RWPE1 (cell line): ENCODE data around the gene SLC6A9.

ENCODE experiments used
- CTCF ChIA-PET: fragments of 350-600 bp; sonication (Branson Sonifier 250); formaldehyde crosslinking; extraction: SDS; loops from one replicate; lab custom pipeline; 2021; lab: Yijun Ruan, JAX
- POLR2A ChIA-PET: fragments of 400-600 bp; formaldehyde crosslinking; extraction: SDS; loops from one replicate; lab custom pipeline; 2020; ENCODE audit warnings: antibody characterized with exemption; ENCODE audit not compliant: low non-redundant PET; lab: Yijun Ruan, JAX
- DNase-seq: peaks from one replicate; pipeline ENCODE4 v3.0.0; 2012; ENCODE audit warnings: low spot score
- H3K27ac ChIP-seq: fragments of 450-650 bp; 2 replicates; pipeline ENCODE4 v1.5.1; 2017
- CTCF ChIP-seq: fragments of 450-650 bp; conservative IDR thresholded peaks from 2 replicates; pipeline ENCODE4 v1.5.1; 2017; ENCODE audit warnings: low read depth, mild to moderate bottlenecking

SLC6A9 gene

GRCh38 chr1:44073528-44073927 lies 42.3 kb upstream of the SLC6A9 start:
- H3K27ac ChIP-seq: no peak overlapping the region
- POLR2A ChIA-PET: interaction anchor here (0.6 kb wide), 1 partner anchor 11 kb away, joined by 3 read pairs; no protein-coding TSS in a partner anchor

GRCh38 chr1:44072821-44073220 lies 41.6 kb upstream of the SLC6A9 start:
- DNase-seq: no peak
- POLR2A ChIA-PET: no interaction called here
- CTCF ChIA-PET: no interaction called here
- TF ChIP-seq CTCF: no peak
- H3K27ac ChIP-seq: no peak overlapping the region

More at GRCh38 chr1:44073528-44073927, 42.3 kb upstream of the SLC6A9 start:
- TF ChIP-seq CTCF: no peak
- CTCF ChIA-PET: no interaction called here
- no peak for DNase-seq

GRCh38 chr1:44072204-44072603 lies 40.9 kb upstream of the SLC6A9 start:
- no peak overlapping the region for H3K27ac ChIP-seq
- ChIA-PET CTCF (no interaction called here), POLR2A (no interaction called here)
- DNase-seq: peak; percentile 61
- no peak for TF ChIP-seq CTCF

GRCh38 chr1:44071461-44071860 lies 40.2 kb upstream of the SLC6A9 start:
- CTCF ChIA-PET: interaction anchor here (0.6 to 0.7 kb wide), 3 partner anchors 13 to 589 kb away, joined by 3 to 7 read pairs (median 3); no protein-coding TSS in a partner anchor

GRCh38 chr1:44068442-44068921 lies 37.2 kb upstream of the SLC6A9 start:
- ChIA-PET POLR2A (no interaction called here), CTCF (no interaction called here)
- no peak for DNase-seq
- no peak for TF ChIP-seq CTCF
- no peak overlapping the region for H3K27ac ChIP-seq

More at GRCh38 chr1:44071461-44071860, 40.2 kb upstream of the SLC6A9 start:
- POLR2A ChIA-PET: no interaction called here
- no peak overlapping the region for H3K27ac ChIP-seq
- TF ChIP-seq CTCF: no peak
- no peak for DNase-seq

GRCh38 chr1:44067266-44068250 lies 36.3 kb upstream of the SLC6A9 start:
- POLR2A ChIA-PET: no interaction called here
- TF ChIP-seq CTCF: no peak
- DNase-seq: no peak
- CTCF ChIA-PET: no interaction called here
- no peak overlapping the region for H3K27ac ChIP-seq
